Measurements from ENCODE around the gene PXDC1. TPM values are rescaled to one million over a fixed set of nuclear protein-coding genes. Genes with fewer than 3 reads are reported as not detected.

PXDC1 gene
- total and polyA plus RNA-seq, 4 donors: 24.1 to 106 (median 77.6) TPM

GRCh38 chr6:3776881-3777507 lies 25.5 kb upstream of the PXDC1 start:
- no peaks in the 10 kb centered on the region for H3K36me3 ChIP-seq (ENCODE audit: control insufficient read depth in 4 of 4, insufficient read depth in 3 of 4, low read depth in 1 of 4, low read length in 3 of 4)
- no peak overlapping the region for H3K27ac ChIP-seq (ENCODE audit: low read depth in 1 of 2, low read length in 2 of 2)
- no peak for DNase-seq (ENCODE audit: low spot score)
- 93% methylated on average over 6 of the region's 6 CpGs for whole genome bisulfite sequencing
- H3K9me3 ChIP-seq (ENCODE audit: control insufficient read depth in 4 of 4, low read length in 3 of 4): no peaks in the 10 kb centered on the region
- H3K9ac ChIP-seq (ENCODE audit: low read depth in 1 of 2, low read length in 2 of 2): no peak overlapping the region
- peaks cover 0 to 3% (median 1%) of the 10 kb centered on the region in 4 donors for H3K4me1 ChIP-seq (ENCODE audit: control insufficient read depth in 4 of 4, insufficient read depth in 4 of 4, low read length in 3 of 4)
- no peak overlapping the region for H3K4me3 ChIP-seq (ENCODE audit: low read depth in 1 of 3, low read length in 3 of 3)
- no peak for TF ChIP-seq FOXA2 (IDR thresholded peaks at IDR 0.05)
- TF ChIP-seq ZBTB33 (IDR thresholded peaks at IDR 0.05): no peak
- peak; percentile 24 for TF ChIP-seq CTCF (IDR thresholded peaks at IDR 0.05; ENCODE audit: low read depth, low read length, missing input control)
- TF ChIP-seq MAX (IDR thresholded peaks at IDR 0.05): no peak
- no peak for TF ChIP-seq ATF3 (IDR thresholded peaks at IDR 0.05)
- no peaks in the 10 kb centered on the region for H3K27me3 ChIP-seq (ENCODE audit: control insufficient read depth in 4 of 4, insufficient read depth in 4 of 4, low read length in 3 of 4)

- H3K9me3 ChIP-seq (ENCODE audit: control insufficient read depth in 4 of 4, low read length in 3 of 4): no peaks in the 10 kb centered on the region
- no peaks in the 10 kb centered on the region for H3K27me3 ChIP-seq (ENCODE audit: control insufficient read depth in 4 of 4, insufficient read depth in 4 of 4, low read length in 3 of 4)
- no peak overlapping the region for H3K27ac ChIP-seq (ENCODE audit: low read depth in 1 of 2, low read length in 2 of 2)
- peaks cover 0 to 3% (median 1%) of the 10 kb centered on the region in 4 donors for H3K4me1 ChIP-seq (ENCODE audit: control insufficient read depth in 4 of 4, insufficient read depth in 4 of 4, low read length in 3 of 4)
- H3K9ac ChIP-seq (ENCODE audit: low read depth in 1 of 2, low read length in 2 of 2): no peak overlapping the region
- 98% methylated on average over 4 of the region's 4 CpGs for WGBS
- no peaks in the 10 kb centered on the region for H3K36me3 ChIP-seq (ENCODE audit: control insufficient read depth in 4 of 4, insufficient read depth in 3 of 4, low read depth in 1 of 4, low read length in 3 of 4)
- TF ChIP-seq RAD21 (IDR thresholded peaks at IDR 0.05): no peak
- TF ChIP-seq SP1 (IDR thresholded peaks at IDR 0.05): no peak
- no peak for TF ChIP-seq MAX (IDR thresholded peaks at IDR 0.05)
- no peak for TF ChIP-seq FOXA1 (IDR thresholded peaks at IDR 0.05)
- no peak for TF ChIP-seq ATF3 (IDR thresholded peaks at IDR 0.05)
- TF ChIP-seq EGR1 (IDR thresholded peaks at IDR 0.05; ENCODE audit: low read depth in 2 of 2): no peak
- no peak for TF ChIP-seq JUND (IDR thresholded peaks at IDR 0.05)
- TF ChIP-seq TAF1 (conservative IDR thresholded peaks at IDR 0.05): no peak
- no peak for TF ChIP-seq GABPA (IDR thresholded peaks at IDR 0.05 in 1 of 2, conservative IDR thresholded peaks at IDR 0.05 in 1 of 2)
- no peak for TF ChIP-seq NR2F2 (IDR thresholded peaks at IDR 0.05)
- TF ChIP-seq REST (IDR thresholded peaks at IDR 0.05): no peak
- no peak for TF ChIP-seq RXRA (IDR thresholded peaks at IDR 0.05)
- no peak for TF ChIP-seq ZBTB33 (IDR thresholded peaks at IDR 0.05)
- TF ChIP-seq YY1 (IDR thresholded peaks at IDR 0.05): no peak
- no peak for TF ChIP-seq CTCF (IDR thresholded peaks at IDR 0.05; ENCODE audit: low read depth, low read length, missing input control)
- TF ChIP-seq FOXA2 (IDR thresholded peaks at IDR 0.05): no peak
- TF ChIP-seq HNF4G (IDR thresholded peaks at IDR 0.05): no peak
- TF ChIP-seq HNF4A (conservative IDR thresholded peaks at IDR 0.05): no peak
- DNase-seq (ENCODE audit: low spot score): no peak
- H3K4me3 ChIP-seq (ENCODE audit: low read depth in 1 of 3, low read length in 3 of 3): no peak overlapping the region
Observed at GRCh38 chr6:3775847-3776246, 24.3 kb upstream of the PXDC1 start.

Data from liver (tissue), 9 donors.